K562 (cell line): ENCODE measurements around the gene IL24. TPM values are rescaled to one million over a fixed set of nuclear protein-coding genes. Genes with fewer than 3 reads are reported as not detected.

ENCODE experiments used
- ATAC-seq: fragments of 200-7000 bp; cut with Tn5 transposase; 3 replicates; pipeline ENCODE4 v1.9.1; 2020; ENCODE audit warnings: moderate library complexity
- BruUV-seq: library from RNA; stranded (reverse); fragments of 400-500 nt; replicated peaks from 2 replicates; lab custom pipeline; 2021; lab: Mats Ljungman, UMichigan
- CTCF ChIA-PET: fragments of 300-600 bp; formaldehyde crosslinking; extraction: SDS; loops from one replicate; lab custom pipeline; 2021; ENCODE audit warnings: low intra/inter-chr PET ratio; lab: Yijun Ruan, JAX
- POLR2A ChIA-PET: fragments of 300-600, 350-650 bp; sonication (Branson Sonifier 250); formaldehyde crosslinking; extraction: SDS; loops from one replicate; lab custom pipeline; 2021; ENCODE audit warnings: antibody characterized with exemption, inconsistent platforms; lab: Yijun Ruan, JAX
- DNase-seq, 4 experiments: peaks; one replicate each; pipeline versions ENCODE4 v3.0.0 to v3.0.0-alpha.2; 2011 to 2018; ENCODE audit warnings: low spot score in 3 of 4, mixed read lengths in 3 of 4; ENCODE audit errors: extremely low read depth in 1 of 4
- FAIRE-seq: peaks from 2 replicates; lab custom pipeline; 2011; peaks lifted over from hg19 to GRCh38; lab: Jason Lieb, UNC
- H2AFZ ChIP-seq: 2 replicates; pipeline ENCODE4 v1.6.0; 2011; ENCODE audit warnings: low read depth, low read length, control low read depth, inconsistent platforms
- H3K27ac ChIP-seq: fragments of 200-600 bp; 3 replicates; pipeline ENCODE4 v1.8.0; 2011; ENCODE audit warnings: low read depth, mild to moderate bottlenecking, control low read depth, inconsistent platforms, low read length, moderate library complexity, mixed read lengths; ENCODE audit errors: extremely low read depth
- H3K27me3 ChIP-seq, 2 experiments: fragments of 300-600 bp in 1 of 2; 2 replicates in 1 of 2; 3 replicates in 1 of 2; pipeline versions ENCODE4 v1.6.0 to v1.8.0; 2011; ENCODE audit warnings: inconsistent platforms in 2 of 2, low read length in 2 of 2, mild to moderate bottlenecking in 1 of 2, mixed read lengths in 1 of 2, moderate library complexity in 1 of 2; ENCODE audit not compliant: control insufficient read depth in 2 of 2, insufficient read depth in 2 of 2
- H3K36me3 ChIP-seq: fragments of 300-600 bp; 3 replicates; pipeline ENCODE4 v1.8.0; 2011; ENCODE audit warnings: mild to moderate bottlenecking, low read length, inconsistent platforms; ENCODE audit not compliant: control insufficient read depth, insufficient read depth
- H3K4me1 ChIP-seq, 2 experiments: fragments of 200-600 bp in 1 of 2; replicated peaks in 1 of 2; 2 replicates in 1 of 2; 3 replicates in 1 of 2; pipeline versions ENCODE4 v1.5.1 to v1.8.0; 2011; ENCODE audit warnings: inconsistent platforms in 2 of 2, low read length in 2 of 2, mild to moderate bottlenecking in 1 of 2, mixed read lengths in 1 of 2, moderate library complexity in 1 of 2; ENCODE audit not compliant: control insufficient read depth in 2 of 2, insufficient read depth in 2 of 2
- H3K4me2 ChIP-seq: 2 replicates; pipeline ENCODE4 v1.6.1; 2011; ENCODE audit warnings: low read length, control low read depth, inconsistent platforms, mixed read lengths; ENCODE audit not compliant: insufficient read depth
- H3K4me3 ChIP-seq: fragments of 200-600 bp; sonication (generic), shearing (Covaris generic); 2 replicates; pipeline ENCODE4 v1.5.1; 2016; ENCODE audit warnings: control low read depth, inconsistent platforms
- H3K79me2 ChIP-seq: fragments of 200-600 bp; 3 replicates; pipeline ENCODE4 v1.8.0; 2011; ENCODE audit warnings: low read length, inconsistent platforms; ENCODE audit not compliant: control insufficient read depth, insufficient read depth
- H3K9ac ChIP-seq, 2 experiments: 2 replicates each; pipeline versions ENCODE4 v1.6.0 to v1.6.1; 2011; ENCODE audit warnings: low read depth in 2 of 2, low read length in 2 of 2, control low read depth in 1 of 2, inconsistent platforms in 1 of 2, mild to moderate bottlenecking in 1 of 2, mixed read lengths in 1 of 2; ENCODE audit not compliant: insufficient read depth in 1 of 2
- H3K9me1 ChIP-seq: one replicate; pipeline ENCODE4 v1.6.0; 2011; ENCODE audit warnings: inconsistent platforms, mild to moderate bottlenecking, low read length, moderate library complexity; ENCODE audit not compliant: control insufficient read depth, insufficient read depth
- H3K9me3 ChIP-seq: replicated peaks from 2 replicates; pipeline ENCODE4 v1.5.1; 2011; ENCODE audit warnings: low read depth, low read length, inconsistent platforms; ENCODE audit not compliant: control insufficient read depth, insufficient read depth
- H4K20me1 ChIP-seq: replicated peaks from 2 replicates; pipeline ENCODE4 v1.6.1; 2011; ENCODE audit warnings: low read length, inconsistent platforms, mixed read lengths; ENCODE audit not compliant: control insufficient read depth, insufficient read depth
- EWSR1 ChIP-seq: fragments of 450-650 bp; IDR thresholded peaks from 2 replicates; pipeline ENCODE4 v1.6.1; 2018; ENCODE audit warnings: borderline replicate concordance, mild to moderate bottlenecking, low read depth, moderate library complexity; ENCODE audit not compliant: partially characterized antibody
- GTF3C2 ChIP-seq: IDR thresholded peaks from 3 replicates; pipeline ENCODE4 v1.6.1; 2011; ENCODE audit warnings: borderline replicate concordance, mild to moderate bottlenecking, moderate library complexity; ENCODE audit not compliant: insufficient read length; ENCODE audit errors: extremely low read depth
- HMGN3 ChIP-seq: IDR thresholded peaks from 2 replicates; pipeline ENCODE4 v1.6.1; 2011; ENCODE audit warnings: borderline replicate concordance, low read depth, mild to moderate bottlenecking, mixed read lengths, low read length; ENCODE audit not compliant: insufficient read length; ENCODE audit errors: extremely low read depth
- KDM4B ChIP-seq, 2 experiments: fragments of 450-650 bp in 1 of 2; sonication (generic) in 1 of 2; IDR thresholded peaks; 2 replicates each; pipeline ENCODE4 v1.6.1; 2016 to 2017; ENCODE audit warnings: borderline replicate concordance in 2 of 2, antibody characterized with exemption in 1 of 2, low read depth in 1 of 2, mild to moderate bottlenecking in 1 of 2
- LEF1 ChIP-seq: fragments of 450-650 bp; IDR thresholded peaks from 2 replicates; pipeline ENCODE4 v1.6.1; 2016; ENCODE audit warnings: mild to moderate bottlenecking
- NCOR1 ChIP-seq: fragments of 450-650 bp; IDR thresholded peaks from 2 replicates; pipeline ENCODE4 v1.6.1; 2016; ENCODE audit warnings: mild to moderate bottlenecking, moderate library complexity
- RBBP5 ChIP-seq: fragments of 200-600 bp; sonication (generic); IDR thresholded peaks from 2 replicates; pipeline ENCODE4 v1.6.1; 2012; ENCODE audit warnings: borderline replicate concordance, mild to moderate bottlenecking, low read length, control low read depth, inconsistent platforms; ENCODE audit not compliant: insufficient read depth, poor library complexity, severe bottlenecking
- RBM22 ChIP-seq: fragments of 200-400 bp; formaldehyde crosslinking; IDR thresholded peaks from 2 replicates; pipeline ENCODE4 v1.6.1; 2018; ENCODE audit warnings: low read length, low read depth; ENCODE audit not compliant: poor library complexity, severe bottlenecking
- SMC3 ChIP-seq: conservative IDR thresholded peaks from 2 replicates; pipeline ENCODE4 v1.6.1; 2011; ENCODE audit warnings: low read depth, low read length, improper control_type of control experiment; ENCODE audit not compliant: insufficient read depth
- SP1 ChIP-seq: sonication (generic); formaldehyde crosslinking; IDR thresholded peaks from 2 replicates; pipeline ENCODE4 v1.8.1; 2022; ENCODE audit warnings: mild to moderate bottlenecking, missing genetic modification reagents
- TOE1 ChIP-seq, 2 experiments: fragments of 450-650 bp in 1 of 2; sonication (generic) in 1 of 2; formaldehyde crosslinking in 1 of 2; IDR thresholded peaks; 2 replicates each; pipeline versions ENCODE4 v1.7.1 to v1.8.0; 2016 to 2022; ENCODE audit warnings: borderline replicate concordance in 2 of 2, mild to moderate bottlenecking in 2 of 2, antibody characterized with exemption in 1 of 2, inconsistent platforms in 1 of 2, low read depth in 1 of 2, missing genetic modification reagents in 1 of 2, moderate library complexity in 1 of 2
- YY1 ChIP-seq, 3 experiments: IDR thresholded peaks; 2 replicates each; pipeline ENCODE4 v1.6.1; 2011; ENCODE audit warnings: low read length in 2 of 3, mild to moderate bottlenecking in 2 of 3, moderate library complexity in 2 of 3, borderline replicate concordance in 1 of 3, control low read depth in 1 of 3, low read depth in 1 of 3; ENCODE audit not compliant: insufficient read depth in 3 of 3, insufficient replicate concordance in 2 of 3, control insufficient read depth in 1 of 3, insufficient read length in 1 of 3; ENCODE audit errors: extremely low read depth in 1 of 3
- ZBED1 ChIP-seq: IDR thresholded peaks from 2 replicates; pipeline ENCODE4 v1.6.1; 2014
- ZFX ChIP-seq: sonication (generic); formaldehyde crosslinking; IDR thresholded peaks from 2 replicates; pipeline ENCODE4 v1.8.0; 2022; ENCODE audit warnings: mild to moderate bottlenecking, missing genetic modification reagents, moderate library complexity
- ZNF134 ChIP-seq: fragments of 250-450 bp; sonication (Bioruptor Pico); conservative IDR thresholded peaks from 2 replicates; pipeline ENCODE4 v1.4.0; 2020
- ZNF224 ChIP-seq: sonication (generic); formaldehyde crosslinking; IDR thresholded peaks from 2 replicates; pipeline ENCODE4 v1.8.0; 2022; ENCODE audit warnings: mild to moderate bottlenecking, missing genetic modification reagents
- ZNF551 ChIP-seq: fragments of 250-450 bp; sonication (Bioruptor Pico); IDR thresholded peaks from 2 replicates; pipeline ENCODE4 v1.5.0; 2021; ENCODE audit warnings: mild to moderate bottlenecking, moderate library complexity
- ZNF561 ChIP-seq: fragments of 450-650 bp; formaldehyde crosslinking; conservative IDR thresholded peaks from 2 replicates; pipeline ENCODE4 v1.4.0; 2020; ENCODE audit warnings: mild to moderate bottlenecking, moderate library complexity
- WGBS: fragments of 100-300 bp; shearing (Covaris generic); methylation state at CpG from one replicate; pipeline ENCODE4 v1.1.6; 2016; ENCODE audit warnings: low coverage, mixed read lengths; ENCODE audit not compliant: insufficient coverage; ENCODE audit errors: missing lambda C conversion rate; 5-methylcytosine and 5-hydroxymethylcytosine counted together
- in situ Hi-C: fragments of 300-500 bp; cut with MboI; formaldehyde crosslinking; loops from 4 replicates; pipeline ENCODE4 v1.15.0; 2018; ENCODE audit warnings: inconsistent platforms, mixed read lengths
- intact Hi-C: fragments of 100-400 bp; cut with micrococcal nuclease; formaldehyde crosslinking; loops from 2 replicates; pipeline ENCODE4 v1.14.2; 2022
- polyA plus RNA-seq, 8 experiments: library from polyadenylated mRNA; depleted of rRNA in 4 of 8; stranded (reverse) in 5 of 8; unstranded in 3 of 8; fragments of >200 nt; fragmentation: Nextera tagmentation in 2 of 8; fragmentation: Illumina TruSeq in 1 of 8; extraction: Ambion mirVana in 2 of 8; extraction: Trizol in 1 of 8; gene quantifications; 2 replicates each; pipeline versions ENCODE4 v1.2.1 to v1.2.3, GENCODE V29; 2011 to 2014; ENCODE audit warnings: inconsistent platforms in 1 of 8, missing spikeins in 1 of 8
- total RNA-seq, 7 experiments: library from RNA; depleted of rRNA in 6 of 7; stranded (reverse); fragments of >200 nt in 6 of 7; fragmentation: Illumina TruSeq in 2 of 7; extraction: Trizol in 2 of 7; gene quantifications; 2 replicates each; pipeline versions ENCODE4 v1.2.1 to v1.2.3, GENCODE V29; 2011 to 2021; ENCODE audit warnings: low replicate concordance in 1 of 7

IL24 gene
- total and polyA plus RNA-seq, 9 of the 15 experiments (the other 6 are each of a cell fraction or from before 2014, with no cell fraction given), result 0.04 to 0.19 TPM; not detected in 7

GRCh38 chr1:206898915-206899431 is 1.7 kb downstream of the IL24 start (continued):
- no peak for TF ChIP-seq SMC3
- no peak for TF ChIP-seq ZNF134 (CRISPR knock-in tag)
- TF ChIP-seq LEF1, result no peak
- TF ChIP-seq ZNF224 (CRISPR knock-in tag), result no peak
- TF ChIP-seq RBM22, result no peak
- no peak for TF ChIP-seq HMGN3
- TF ChIP-seq GTF3C2, result no peak

GRCh38 chr1:206899717-206900116 is 2.5 kb downstream of the IL24 start:
- peaks cover 36 to 73% of the 10 kb centered on the region in 2 experiments for H3K27me3 ChIP-seq
- DNase-seq (no peak), FAIRE-seq (no peak), ATAC-seq (no peak)
- WGBS, result 5% methylated on average over 5 of the region's 5 CpGs
- no peak overlapping the region for H3K27ac ChIP-seq
- intact Hi-C loops (no loop called here), in situ Hi-C loops (loop anchor here (25.0 kb wide), 1 partner anchor 287 kb away; the partner anchor contains the start of gene EIF2D)
- H3K79me2 ChIP-seq, result no peaks in the 10 kb centered on the region
- H3K4me1 ChIP-seq, result no peaks in the 10 kb centered on the region; a peak in 1 of 5 replicates
- no TSS peak for BruUV-seq
- H3K4me3 ChIP-seq, result no peak overlapping the region
- H3K36me3 ChIP-seq, result no peaks in the 10 kb centered on the region
- no peaks in the 10 kb centered on the region for H3K9me3 ChIP-seq
- ChIA-PET CTCF (no interaction called here), POLR2A (interaction anchor here (0.7 to 0.8 kb wide), 2 partner anchors 15 to 165 kb away, joined by 3 to 4 read pairs; no protein-coding TSS in a partner anchor)
- no peaks in the 10 kb centered on the region for H4K20me1 ChIP-seq
- H3K4me2 ChIP-seq, result no peak overlapping the region
- no peak overlapping the region for H2AFZ ChIP-seq
- H3K9me1 ChIP-seq, result no peaks in the 10 kb centered on the region
- no peak overlapping the region; a peak in 1 of 4 replicates for H3K9ac ChIP-seq
- TF ChIP-seq KDM4B (IDR thresholded peaks at IDR 0.05; ENCODE audit: borderline replicate concordance in 2 of 2, low read depth in 1 of 2), result no peak
- no peak for TF ChIP-seq EWSR1
- no peak for TF ChIP-seq ZFX (CRISPR knock-in tag)
- TF ChIP-seq SP1 (CRISPR knock-in tag), result no peak
- no peak for TF ChIP-seq ZNF561 (CRISPR knock-in tag)
- no peak for TF ChIP-seq ZNF551 (CRISPR knock-in tag)
- TF ChIP-seq TOE1 (IDR thresholded peaks at IDR 0.05; ENCODE audit: borderline replicate concordance), result no peak
- no peak for TF ChIP-seq TOE1 (CRISPR knock-in tag; IDR thresholded peaks at IDR 0.05; ENCODE audit: borderline replicate concordance, low read depth)
- no peak for TF ChIP-seq YY1 (IDR thresholded peaks at IDR 0.05; ENCODE audit: borderline replicate concordance in 1 of 3, control insufficient read depth in 1 of 3, extremely low read depth in 1 of 3, insufficient read depth in 3 of 3, insufficient read length in 1 of 3, insufficient replicate concordance in 2 of 3, low read depth in 1 of 3, low read length in 2 of 3)
- no peak for TF ChIP-seq RBBP5
- no peak for TF ChIP-seq ZBED1
- no peak for TF ChIP-seq NCOR1
